BE2C (cell line): ENCODE measurements around the gene TSC22D1.

ENCODE experiments used
- DNase-seq: peaks from one replicate; pipeline ENCODE4 v3.0.0-alpha.2; 2020
- H3K27me3 ChIP-seq: fragments of 250-450 bp; sonication (Bioruptor Pico); 2 replicates; pipeline ENCODE4 v1.5.1; 2020; ENCODE audit warnings: mild to moderate bottlenecking
- H3K36me3 ChIP-seq: fragments of 250-450 bp; sonication (Bioruptor Pico); 2 replicates; pipeline ENCODE4 v1.5.1; 2020; ENCODE audit warnings: mild to moderate bottlenecking
- H3K4me1 ChIP-seq: fragments of 250-450 bp; sonication (Bioruptor Pico); 2 replicates; pipeline ENCODE4 v1.5.1; 2020
- H3K4me3 ChIP-seq: 2 replicates; pipeline ENCODE4 v1.5.1; 2011; ENCODE audit warnings: low read depth, low read length
- H3K9me3 ChIP-seq: fragments of 250-450 bp; sonication (Bioruptor Pico); 2 replicates; pipeline ENCODE4 v1.5.1; 2020
- TF ChIP-seq, protein P1 (sequence below): IDR thresholded peaks from 2 replicates; pipeline ENCODE4 v1.5.1; 2012; ENCODE audit warnings: mild to moderate bottlenecking, low read depth, low read length

Gene TSC22D1

DNA sequence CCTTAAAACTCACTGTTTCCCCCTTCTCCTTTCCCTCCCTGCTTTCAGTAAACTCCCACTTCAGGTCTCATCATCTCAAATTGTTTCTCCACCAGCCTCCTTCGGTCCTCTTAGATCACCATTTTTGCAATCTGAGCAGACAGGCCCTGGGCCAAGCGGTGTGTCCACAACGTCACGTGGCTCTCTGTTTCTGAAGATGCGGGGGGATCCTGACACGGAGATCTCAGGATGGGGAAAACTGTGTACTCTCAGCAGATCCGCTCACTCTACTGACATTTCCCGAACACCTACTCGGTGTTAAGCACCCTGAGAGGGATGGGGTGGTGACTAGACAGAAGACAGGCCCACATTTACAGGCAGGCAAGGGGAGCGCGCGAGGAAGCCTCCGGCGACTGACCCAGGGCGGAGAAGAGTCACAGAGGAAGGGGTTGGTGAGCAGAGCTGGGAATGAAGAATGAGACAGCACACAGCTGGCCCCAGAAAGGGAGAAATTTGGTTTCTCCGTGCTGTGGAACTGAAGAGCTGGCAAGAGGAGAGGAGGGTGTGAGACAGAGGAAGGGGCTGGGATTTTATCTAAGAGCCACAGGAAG is 163.7 kb downstream of the TSC22D1 start:
- no peak for DNase-seq
- TF ChIP-seq, protein P1, sequence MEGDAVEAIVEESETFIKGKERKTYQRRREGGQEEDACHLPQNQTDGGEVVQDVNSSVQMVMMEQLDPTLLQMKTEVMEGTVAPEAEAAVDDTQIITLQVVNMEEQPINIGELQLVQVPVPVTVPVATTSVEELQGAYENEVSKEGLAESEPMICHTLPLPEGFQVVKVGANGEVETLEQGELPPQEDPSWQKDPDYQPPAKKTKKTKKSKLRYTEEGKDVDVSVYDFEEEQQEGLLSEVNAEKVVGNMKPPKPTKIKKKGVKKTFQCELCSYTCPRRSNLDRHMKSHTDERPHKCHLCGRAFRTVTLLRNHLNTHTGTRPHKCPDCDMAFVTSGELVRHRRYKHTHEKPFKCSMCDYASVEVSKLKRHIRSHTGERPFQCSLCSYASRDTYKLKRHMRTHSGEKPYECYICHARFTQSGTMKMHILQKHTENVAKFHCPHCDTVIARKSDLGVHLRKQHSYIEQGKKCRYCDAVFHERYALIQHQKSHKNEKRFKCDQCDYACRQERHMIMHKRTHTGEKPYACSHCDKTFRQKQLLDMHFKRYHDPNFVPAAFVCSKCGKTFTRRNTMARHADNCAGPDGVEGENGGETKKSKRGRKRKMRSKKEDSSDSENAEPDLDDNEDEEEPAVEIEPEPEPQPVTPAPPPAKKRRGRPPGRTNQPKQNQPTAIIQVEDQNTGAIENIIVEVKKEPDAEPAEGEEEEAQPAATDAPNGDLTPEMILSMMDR: no peak
- H3K9me3 ChIP-seq: no peaks in the 10 kb centered on the region
- no peaks in the 10 kb centered on the region for H3K27me3 ChIP-seq
- H3K4me3 ChIP-seq: no peak overlapping the region
- no peaks in the 10 kb centered on the region for H3K4me1 ChIP-seq
- H3K36me3 ChIP-seq: no peaks in the 10 kb centered on the region

DNA sequence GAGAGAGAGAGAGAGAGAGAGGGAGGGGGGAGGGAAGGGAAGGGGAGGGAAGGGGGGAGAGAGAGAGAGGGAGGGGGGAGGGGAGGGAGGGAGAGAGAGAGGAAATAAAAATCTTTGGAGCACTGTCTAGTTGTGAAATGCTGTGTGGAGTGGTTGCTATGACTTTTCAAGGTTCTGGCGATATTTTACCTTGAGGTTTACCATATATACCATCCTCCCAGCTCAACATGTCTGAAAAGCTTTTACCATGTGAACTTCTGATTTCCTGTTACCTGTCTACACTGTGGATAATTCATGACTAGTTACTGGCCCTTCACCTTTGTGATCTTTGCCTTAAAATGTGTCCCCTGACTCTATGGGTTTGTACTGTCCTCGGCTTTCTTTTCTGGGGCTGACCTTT is 164.3 kb downstream of the TSC22D1 start:
- H3K4me3 ChIP-seq: no peak overlapping the region
- no peaks in the 10 kb centered on the region for H3K4me1 ChIP-seq
- H3K27me3 ChIP-seq: no peaks in the 10 kb centered on the region
- DNase-seq: no peak
- no peaks in the 10 kb centered on the region for H3K36me3 ChIP-seq
- H3K9me3 ChIP-seq: no peaks in the 10 kb centered on the region
- TF ChIP-seq, protein P1: no peak

DNA sequence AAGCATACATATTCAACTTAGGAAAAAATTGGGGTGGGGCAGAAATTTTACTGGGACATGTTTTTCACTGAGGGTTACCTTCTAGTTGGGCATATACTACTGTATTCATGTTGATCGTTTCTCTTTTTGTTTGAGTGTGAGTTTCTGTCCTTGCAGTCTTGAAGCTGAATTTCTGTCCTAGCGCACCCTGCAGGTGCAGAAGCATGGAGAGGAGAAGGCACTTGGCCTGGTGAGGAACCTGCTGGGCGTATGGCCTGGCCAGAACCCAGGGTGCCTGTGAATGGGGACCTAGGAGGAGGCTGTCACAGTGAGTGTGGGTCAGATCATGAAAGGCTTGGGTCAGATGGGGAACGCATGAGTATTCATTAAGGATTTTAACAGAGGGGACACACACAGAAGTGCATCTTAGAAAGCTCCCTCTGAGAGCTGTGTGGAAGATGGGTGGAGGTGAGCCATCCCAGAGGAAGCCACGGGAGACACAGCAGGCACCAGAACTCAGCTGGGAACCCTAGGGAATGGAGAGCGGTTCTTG is 165.7 kb downstream of the TSC22D1 start:
- no peak overlapping the region for H3K4me3 ChIP-seq
- H3K36me3 ChIP-seq: no peaks in the 10 kb centered on the region
- no peaks in the 10 kb centered on the region for H3K27me3 ChIP-seq
- H3K4me1 ChIP-seq: no peaks in the 10 kb centered on the region
- TF ChIP-seq, protein P1: 0 out of 2 replicates have a peak, but pooled peaks have one; percentile 3
- no peaks in the 10 kb centered on the region for H3K9me3 ChIP-seq
- no peak for DNase-seq

DNA sequence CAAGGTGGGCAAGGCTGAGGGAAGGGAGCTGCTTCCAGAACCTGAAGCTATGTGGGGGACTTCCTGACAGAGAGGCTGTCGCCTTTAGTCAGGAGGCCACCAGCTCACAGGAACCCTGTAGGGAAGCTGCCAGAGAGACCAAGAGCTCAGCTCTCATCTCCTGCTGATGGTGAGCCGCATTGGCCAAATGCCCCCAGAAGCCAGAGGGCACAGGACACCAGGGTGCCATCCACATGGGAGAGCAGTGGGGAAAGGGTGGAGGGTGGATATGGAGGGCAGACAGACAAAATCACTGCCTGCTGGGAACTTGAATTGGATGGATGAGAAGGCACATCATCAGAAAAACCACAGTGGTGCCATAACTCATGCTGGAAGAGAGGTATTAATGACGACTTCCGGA is 166.5 kb downstream of the TSC22D1 start:
- TF ChIP-seq, protein P1: no peak
- H3K4me1 ChIP-seq: peaks cover 3% of the 10 kb centered on the region
- H3K9me3 ChIP-seq: no peaks in the 10 kb centered on the region
- no peak overlapping the region for H3K4me3 ChIP-seq
- no peaks in the 10 kb centered on the region for H3K27me3 ChIP-seq
- no peaks in the 10 kb centered on the region for H3K36me3 ChIP-seq
- DNase-seq: no peak

DNA sequence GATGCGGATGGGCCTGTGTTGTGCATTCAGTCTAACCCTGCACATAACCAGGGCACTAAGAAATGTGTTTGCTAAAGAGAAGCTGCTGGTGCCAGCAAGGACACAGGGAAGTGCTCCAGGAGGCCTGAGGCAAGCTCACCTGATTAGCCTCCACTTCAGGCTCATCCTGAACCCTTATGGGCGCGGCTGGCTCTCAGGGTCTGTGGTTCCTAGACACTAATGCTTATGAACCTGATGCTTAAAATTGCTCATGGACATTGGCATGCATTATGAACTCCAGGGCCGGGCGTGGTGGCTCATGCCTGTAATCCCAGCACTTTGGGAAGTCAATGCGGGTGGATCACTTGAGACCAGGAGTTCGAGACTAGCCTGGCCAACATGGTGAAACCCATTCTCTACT is 168.2 kb downstream of the TSC22D1 start:
- TF ChIP-seq, protein P1: no peak
- H3K36me3 ChIP-seq: no peaks in the 10 kb centered on the region

DNA sequence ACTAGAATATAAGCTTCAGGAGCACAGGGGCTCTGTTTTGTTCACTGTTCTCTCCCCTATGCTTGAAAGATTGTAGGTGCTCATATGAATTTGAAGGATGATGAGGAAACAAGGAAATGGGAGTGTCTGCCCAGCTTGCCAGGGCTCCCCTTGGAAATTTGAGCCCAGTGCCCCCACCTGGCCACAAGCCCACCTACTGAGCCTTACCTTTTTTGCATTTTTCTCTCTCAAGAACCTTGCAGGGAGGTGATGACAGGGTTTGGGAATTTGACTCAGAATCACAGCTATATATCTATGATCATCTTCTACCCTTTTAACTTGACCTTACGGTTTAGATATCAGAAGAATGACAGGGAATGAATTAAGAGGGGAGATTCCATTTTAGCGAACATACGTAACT is 168.8 kb downstream of the TSC22D1 start:
- Histone ChIP-seq H3K4me1 (peaks cover 18% of the 10 kb centered on the region), H3K4me3 (no peak overlapping the region), H3K36me3 (no peaks in the 10 kb centered on the region), H3K9me3 (no peaks in the 10 kb centered on the region), H3K27me3 (no peaks in the 10 kb centered on the region)
- no peak for DNase-seq
- TF ChIP-seq, protein P1: no peak

More for the DNA sequence above, 168.2 kb downstream of the TSC22D1 start:
- H3K4me3 ChIP-seq: no peak overlapping the region
- no peak for DNase-seq
- H3K9me3 ChIP-seq: no peaks in the 10 kb centered on the region
- H3K27me3 ChIP-seq: no peaks in the 10 kb centered on the region
- peaks cover 18% of the 10 kb centered on the region for H3K4me1 ChIP-seq
